HG02981 (cell line): ENCODE measurements around the gene SH2D2A.
"Not testable (repeated sequence)": the region's sequence is repeated elsewhere in the genome, so short reads cannot be mapped to it uniquely, and the experiment has no call there.

ENCODE experiments used
- ATAC-seq: cut with Tn5 transposase; IDR thresholded peaks from one replicate; pipeline ENCODE4 v1.9.1; 2021; ENCODE audit warnings: mild to moderate bottlenecking, moderate library complexity; ENCODE audit not compliant: unreplicated experiment

SH2D2A gene

GRCh38 chr1:156775799-156776198 is 40.8 kb downstream of the SH2D2A start:
- no peak for ATAC-seq

- no peak for ATAC-seq
Observed at GRCh38 chr1:156773607-156774006, 43.0 kb downstream of the SH2D2A start.

- ATAC-seq: no peak
Observed at GRCh38 chr1:156772728-156773497, 43.7 kb downstream of the SH2D2A start.

GRCh38 chr1:156772222-156772621 is 44.4 kb downstream of the SH2D2A start:
- ATAC-seq: no peak

GRCh38 chr1:156768610-156769295 is 47.9 kb downstream of the SH2D2A start:
- no peak for ATAC-seq

- ATAC-seq: no peak
Observed at GRCh38 chr1:156767879-156768604, 48.6 kb downstream of the SH2D2A start.

- peak; percentile 93 for ATAC-seq
Observed at GRCh38 chr1:156767101-156767878, 49.4 kb downstream of the SH2D2A start, which contains the start of gene PRCC. Gene PRCC (plus strand): TSS chr1:156767535. CDS start chr1:156767772, 237 bp downstream.

- ATAC-seq: peak; percentile 15
Observed at GRCh38 chr1:156766298-156767100, 50.1 kb downstream of the SH2D2A start.

GRCh38 chr1:156765666-156766065 is 51.0 kb downstream of the SH2D2A start:
- ATAC-seq: no peak

- not testable (repeated sequence) for ATAC-seq
Observed at GRCh38 chr1:156765136-156765535, 51.5 kb downstream of the SH2D2A start.

GRCh38 chr1:156760796-156761104 is 55.9 kb downstream of the SH2D2A start:
- no peak for ATAC-seq

GRCh38 chr1:156760092-156760795 is 56.4 kb downstream of the SH2D2A start:
- no peak for ATAC-seq

GRCh38 chr1:156757572-156758253 is 58.9 kb downstream of the SH2D2A start:
- not testable (repeated sequence) for ATAC-seq

- no peak for ATAC-seq
Observed at GRCh38 chr1:156756355-156756754, 60.3 kb downstream of the SH2D2A start.
